Activated T-cell treated with anti-CD3 and anti-CD28 coated beads for 1 hour (primary cell): ENCODE measurements around the gene SRP68.
"Not testable (repeated sequence)": the region's sequence is repeated elsewhere in the genome, so short reads cannot be mapped to it uniquely, and the experiment has no call there.

Experiments
- DNase-seq: peaks from one replicate; pipeline ENCODE4 v3.0.0-alpha.2; 2020; ENCODE audit warnings: low read depth

The SRP68 gene

GRCh38 chr17:76089680-76090516 lies 17.6 kb upstream of the SRP68 start:
- no peak for DNase-seq

DNA sequence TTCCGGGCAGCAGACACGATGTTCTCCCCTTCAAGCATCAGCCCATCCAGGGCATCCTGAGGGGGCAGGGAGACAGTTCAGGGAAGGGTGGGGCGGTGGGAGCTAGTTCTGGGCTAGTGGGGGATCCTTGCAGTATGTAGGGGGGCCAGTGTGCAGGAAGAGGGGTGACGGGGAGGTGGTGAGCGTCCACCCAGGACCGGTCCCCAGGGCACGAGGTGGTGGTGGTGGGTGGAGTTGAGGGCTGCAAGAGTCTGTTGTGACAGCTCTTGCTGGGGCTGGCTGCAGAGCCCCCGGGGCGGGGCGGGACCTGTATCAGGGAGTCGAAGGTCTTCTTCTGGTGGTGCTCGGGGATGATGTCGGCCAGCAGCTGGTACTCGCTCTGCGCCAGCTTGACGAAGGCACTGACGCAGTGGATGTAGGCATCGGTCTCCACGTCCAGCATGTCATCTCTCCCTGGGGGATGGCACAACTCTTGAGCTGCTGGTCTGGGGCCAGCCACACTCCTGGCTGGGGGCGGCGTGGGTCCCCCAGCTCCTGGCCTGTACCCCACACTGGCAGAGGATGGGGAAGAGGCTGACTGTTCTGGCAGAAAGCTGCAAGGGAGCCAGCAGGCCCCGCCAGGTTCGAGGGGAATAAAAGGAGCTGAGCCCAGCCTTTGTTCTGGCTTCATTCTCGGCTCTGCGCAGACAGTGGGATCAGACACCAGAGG lies 16.7 kb upstream of the SRP68 start:
- DNase-seq = no peak

- no peak for DNase-seq
Observed at GRCh38 chr17:76088041-76088867, 15.9 kb upstream of the SRP68 start.

DNA sequence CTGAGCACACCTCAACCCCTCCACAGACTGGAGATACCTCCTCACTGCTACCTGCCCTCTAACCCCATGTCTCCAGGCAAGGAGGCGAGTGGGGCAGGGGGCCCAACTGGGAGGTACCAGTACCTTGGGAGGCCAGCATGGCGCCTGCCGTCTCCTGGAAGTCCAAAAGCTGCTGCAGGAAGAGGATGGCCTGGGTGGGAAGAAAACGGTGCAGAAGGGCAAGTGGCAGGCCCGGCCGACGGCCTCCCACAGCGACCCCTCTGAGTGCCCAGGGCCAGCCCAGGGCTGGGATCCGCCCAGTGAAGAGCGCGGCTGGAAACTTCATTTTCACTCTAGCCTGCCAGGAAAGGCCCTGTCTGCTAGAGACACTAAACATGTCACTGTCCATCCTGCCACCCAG lies 15.2 kb upstream of the SRP68 start:
- DNase-seq = no peak

GRCh38 chr17:76086384-76086783 lies 14.1 kb upstream of the SRP68 start:
- no peak for DNase-seq

DNA sequence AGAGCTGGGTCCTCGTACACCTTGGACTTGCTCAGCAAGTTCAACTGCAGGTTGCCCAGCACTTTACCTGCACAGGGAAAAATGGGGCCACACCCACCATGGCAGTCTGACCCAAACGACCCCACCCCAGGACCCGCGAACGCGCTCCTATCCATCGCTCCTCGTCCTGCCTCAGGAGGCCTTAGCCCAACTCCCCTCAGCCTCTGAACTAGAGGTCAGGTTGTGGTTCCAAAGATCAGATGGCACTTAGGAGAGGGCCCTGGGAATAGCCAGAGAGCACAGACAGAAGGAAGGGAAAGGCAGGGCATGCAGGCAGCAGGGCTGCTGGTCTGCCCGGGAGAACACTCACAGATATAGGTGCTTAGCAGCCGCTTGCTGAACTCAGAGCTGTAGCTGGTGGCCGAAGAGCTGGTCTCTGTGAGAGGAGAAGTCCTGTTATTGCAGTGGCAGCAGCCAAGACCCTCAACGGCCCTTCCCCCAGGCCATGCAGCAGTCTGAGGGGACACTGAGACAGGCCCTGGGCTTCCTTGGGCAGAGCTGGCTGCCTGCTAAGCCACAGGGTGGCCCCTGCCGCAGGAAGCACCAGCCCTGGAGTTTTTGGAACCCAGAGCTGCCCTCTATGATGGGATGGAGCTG lies 13.5 kb upstream of the SRP68 start:
- DNase-seq = no peak

DNA sequence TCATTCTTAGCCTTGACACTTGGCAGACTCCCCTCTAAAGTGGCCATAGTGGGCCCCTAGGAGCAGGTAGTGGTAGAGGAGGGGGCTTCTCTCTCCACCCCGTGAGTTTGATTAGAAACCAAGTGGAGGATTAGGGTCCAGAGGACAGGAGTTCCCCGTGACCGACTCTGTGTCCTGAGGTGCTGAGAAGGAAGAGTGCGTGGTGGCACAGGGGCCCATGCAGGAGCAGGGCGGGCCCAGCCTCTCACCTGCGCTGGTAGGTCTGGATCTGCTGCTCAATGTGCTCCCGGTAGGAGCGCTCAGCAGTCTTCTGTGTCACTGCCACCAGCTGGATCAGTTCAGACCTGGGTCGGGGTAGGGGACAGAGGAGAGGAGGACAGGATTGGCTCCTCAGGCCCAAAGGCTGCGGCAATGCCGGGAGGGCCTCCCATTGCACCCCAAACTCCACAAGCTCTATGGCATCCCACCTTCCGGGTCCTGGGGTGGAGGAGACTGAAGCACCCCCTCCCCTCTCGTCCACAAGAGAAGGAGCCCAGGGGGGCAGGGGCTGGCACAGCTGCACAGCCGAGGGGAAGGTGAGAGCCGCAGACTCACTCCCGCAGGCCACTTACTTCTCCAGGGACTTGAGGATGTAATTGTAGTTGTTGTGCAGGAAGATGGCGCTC lies 12.9 kb upstream of the SRP68 start:
- DNase-seq = no peak

DNA sequence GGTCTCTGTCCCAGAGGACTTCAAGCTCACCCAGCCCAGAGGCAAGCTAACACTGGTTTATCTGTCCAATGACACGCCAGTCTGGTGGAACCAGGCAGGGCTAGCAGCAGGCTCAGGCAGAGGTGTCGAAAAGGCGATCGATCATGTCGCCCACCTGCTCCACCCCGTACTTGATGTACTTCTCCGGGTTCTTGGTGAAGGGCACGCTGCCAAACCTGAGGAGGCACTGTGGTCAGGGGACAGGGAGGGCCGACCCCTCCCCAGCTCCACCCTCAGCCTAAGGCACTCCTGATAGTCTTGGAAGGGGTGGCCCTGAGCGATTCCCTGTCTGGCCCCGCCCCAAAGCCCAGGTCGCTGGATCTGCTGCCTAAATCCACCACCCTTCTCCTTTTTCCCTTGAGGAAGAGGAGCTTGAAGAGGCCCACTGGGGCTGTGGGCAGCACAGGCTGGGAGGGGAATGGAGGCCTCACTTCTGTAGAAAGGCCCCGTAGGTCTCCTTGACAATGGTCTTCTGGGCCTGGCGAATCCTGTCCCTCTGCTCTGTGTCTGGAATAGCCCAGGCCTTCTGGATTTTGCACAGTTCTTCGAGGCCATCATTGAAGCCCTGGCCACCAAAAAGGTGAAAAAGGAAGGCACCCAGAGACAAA lies 11.3 kb upstream of the SRP68 start:
- no peak for DNase-seq

- no peak for DNase-seq
Observed at GRCh38 chr17:76082326-76083251, 10.3 kb upstream of the SRP68 start.

- DNase-seq = no peak
Observed at GRCh38 chr17:76081295-76082210, 9.2 kb upstream of the SRP68 start.

- no peak for DNase-seq
Observed at GRCh38 chr17:76080768-76081287, 8.5 kb upstream of the SRP68 start.

- no peak for DNase-seq
Observed at GRCh38 chr17:76079956-76080767, 7.8 kb upstream of the SRP68 start.

DNA sequence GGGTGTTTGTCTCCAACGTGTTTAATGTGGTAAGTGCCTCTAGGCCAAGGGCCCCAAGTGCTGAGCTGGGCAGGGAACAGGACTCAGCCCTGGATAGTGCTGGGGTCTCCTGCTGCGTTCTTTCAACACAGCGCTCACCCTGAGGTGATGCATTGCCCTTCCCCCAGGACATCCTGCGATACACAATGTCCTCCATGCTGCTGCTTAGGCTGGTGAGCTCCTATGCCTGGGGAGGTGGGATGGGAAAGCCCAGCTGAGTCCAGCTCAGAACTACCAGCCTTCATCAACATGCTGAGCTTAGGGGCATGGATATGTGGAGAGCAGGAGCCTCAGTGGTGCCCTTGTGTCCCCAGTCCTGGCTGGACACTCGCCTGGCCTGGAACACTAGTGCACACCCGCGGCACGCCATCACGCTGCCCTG lies 7.2 kb upstream of the SRP68 start:
- no peak for DNase-seq

GRCh38 chr17:76078860-76079534 lies 6.7 kb upstream of the SRP68 start, which contains the start of gene ZACN:
Gene ZACN, plus strand, starts transcription at chr17:76079182. Its CDS starts 83 bp downstream, at chr17:76079265.
- no peak for DNase-seq

DNA sequence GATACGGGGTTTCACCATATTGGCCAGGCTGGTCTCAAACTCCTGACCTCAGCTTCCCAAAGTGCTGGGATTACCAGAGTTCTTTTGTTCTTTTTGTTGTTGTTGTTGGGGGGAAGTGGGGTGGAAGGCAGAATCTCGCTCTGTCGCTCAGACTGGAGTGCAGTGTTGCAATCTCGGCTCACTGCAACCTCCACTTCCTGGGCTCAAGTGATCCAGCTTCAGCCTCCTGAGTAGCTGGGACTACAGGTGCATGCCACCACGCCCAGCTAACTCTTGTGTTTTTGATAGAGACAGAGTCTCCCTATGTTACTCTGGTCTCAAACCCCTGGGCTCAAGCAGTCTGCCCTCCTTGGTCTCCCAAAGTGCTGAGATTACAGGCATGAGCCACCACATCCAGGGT lies 6.1 kb upstream of the SRP68 start:
- DNase-seq = not testable (repeated sequence)

GRCh38 chr17:76077584-76078110 lies 5.3 kb upstream of the SRP68 start:
- DNase-seq = no peak
